H9 (cell line): ENCODE results near the gene FSTL4. TPM values are rescaled to one million over a fixed set of nuclear protein-coding genes. Genes with fewer than 3 reads are reported as not detected.

Source experiments
- DNase-seq: peaks from one replicate; pipeline ENCODE4 v3.0.0-alpha.2; 2017
- H2AFZ ChIP-seq: one replicate; pipeline ENCODE4 v1.6.1; 2013; ENCODE audit warnings: mild to moderate bottlenecking, low read length, control low read depth, moderate library complexity
- H2AK5ac ChIP-seq: 2 replicates; pipeline ENCODE4 v1.6.1; 2013; ENCODE audit warnings: low read length, control low read depth, mixed read lengths; ENCODE audit not compliant: insufficient read length
- H2BK120ac ChIP-seq: one replicate; pipeline ENCODE4 v1.6.1; 2013; ENCODE audit warnings: low read depth, mild to moderate bottlenecking, low read length, control low read depth, inconsistent platforms; ENCODE audit not compliant: poor library complexity, severe bottlenecking
- H2BK12ac ChIP-seq: 2 replicates; pipeline ENCODE4 v1.6.1; 2013; ENCODE audit warnings: low read length, control low read depth, mixed read lengths, low read depth; ENCODE audit not compliant: insufficient read length
- H2BK15ac ChIP-seq: 2 replicates; pipeline ENCODE4 v1.6.1; 2013; ENCODE audit warnings: low read depth, low read length, control low read depth
- H2BK20ac ChIP-seq: one replicate; pipeline ENCODE4 v1.6.1; 2013; ENCODE audit warnings: low read depth, mild to moderate bottlenecking, low read length, control low read depth, inconsistent platforms; ENCODE audit not compliant: poor library complexity, severe bottlenecking
- H2BK5ac ChIP-seq: 2 replicates; pipeline ENCODE4 v1.6.1; 2013; ENCODE audit warnings: low read length, control low read depth, mixed read lengths; ENCODE audit not compliant: insufficient read length
- H3K14ac ChIP-seq: 2 replicates; pipeline ENCODE4 v1.6.1; 2013; ENCODE audit warnings: low read length, control low read depth; ENCODE audit not compliant: insufficient read depth
- H3K18ac ChIP-seq: 2 replicates; pipeline ENCODE4 v1.6.1; 2013; ENCODE audit warnings: low read depth, mild to moderate bottlenecking, mixed read lengths, low read length, control low read depth; ENCODE audit not compliant: insufficient read length
- H3K23ac ChIP-seq: 2 replicates; pipeline ENCODE4 v1.6.1; 2013; ENCODE audit warnings: low read length, control low read depth, mixed read lengths, low read depth; ENCODE audit not compliant: insufficient read length
- H3K23me2 ChIP-seq: 2 replicates; pipeline ENCODE4 v1.6.1; 2013; ENCODE audit warnings: low read depth, mild to moderate bottlenecking, mixed read lengths, low read length, control low read depth; ENCODE audit not compliant: insufficient read length, poor library complexity, severe bottlenecking
- H3K27ac ChIP-seq: 2 replicates; pipeline ENCODE4 v1.5.1; 2013; ENCODE audit warnings: low read length, control low read depth, mixed read lengths, low read depth; ENCODE audit not compliant: insufficient read length
- H3K27me3 ChIP-seq: 2 replicates; pipeline ENCODE4 v1.6.1; 2013; ENCODE audit warnings: low read length, control low read depth, inconsistent platforms; ENCODE audit not compliant: insufficient read depth
- H3K4ac ChIP-seq: 2 replicates; pipeline ENCODE4 v1.6.1; 2013; ENCODE audit warnings: low read depth, mild to moderate bottlenecking, control low read depth, inconsistent platforms, low read length, moderate library complexity
- H3K4me1 ChIP-seq: 2 replicates; pipeline ENCODE4 v1.6.1; 2013; ENCODE audit warnings: low read length, control low read depth, inconsistent platforms; ENCODE audit not compliant: insufficient read depth
- H3K4me2 ChIP-seq: 2 replicates; pipeline ENCODE4 v1.6.1; 2013; ENCODE audit warnings: low read length, control low read depth, mixed read lengths; ENCODE audit not compliant: insufficient read length, insufficient read depth
- H3K56ac ChIP-seq: 2 replicates; pipeline ENCODE4 v1.6.1; 2013; ENCODE audit warnings: low read depth, mild to moderate bottlenecking, mixed read lengths, low read length, control low read depth; ENCODE audit not compliant: insufficient read length
- H3K79me1 ChIP-seq: 2 replicates; pipeline ENCODE4 v1.6.1; 2013; ENCODE audit warnings: low read depth, mild to moderate bottlenecking, moderate library complexity, low read length, control low read depth, inconsistent platforms; ENCODE audit not compliant: insufficient read depth, poor library complexity, severe bottlenecking
- H3K79me2 ChIP-seq: 2 replicates; pipeline ENCODE4 v1.6.1; 2013; ENCODE audit warnings: low read length, control low read depth, inconsistent platforms; ENCODE audit not compliant: insufficient read depth
- H3K9ac ChIP-seq: 2 replicates; pipeline ENCODE4 v1.6.1; 2013; ENCODE audit warnings: low read length, control low read depth, mixed read lengths; ENCODE audit not compliant: insufficient read length; ENCODE audit errors: extremely low read depth
- H3K9me3 ChIP-seq: one replicate; pipeline ENCODE4 v1.6.1; 2013; ENCODE audit warnings: low read depth, low read length, inconsistent platforms; ENCODE audit not compliant: control insufficient read depth
- H3T11ph ChIP-seq: one replicate; pipeline ENCODE4 v1.6.1; 2013; ENCODE audit warnings: mild to moderate bottlenecking, low read length, control low read depth, inconsistent platforms
- H4K20me1 ChIP-seq: one replicate; pipeline ENCODE4 v1.6.1; 2013; ENCODE audit not compliant: control insufficient read depth, insufficient read length, insufficient read depth
- H4K5ac ChIP-seq: 2 replicates; pipeline ENCODE4 v1.6.1; 2013; ENCODE audit warnings: low read depth, mild to moderate bottlenecking, mixed read lengths, low read length, control low read depth; ENCODE audit not compliant: insufficient read length
- H4K8ac ChIP-seq: replicated peaks from 2 replicates; pipeline ENCODE4 v1.6.1; 2013; ENCODE audit warnings: low read length, control low read depth, mixed read lengths, low read depth; ENCODE audit not compliant: insufficient read length
- H4K91ac ChIP-seq: 2 replicates; pipeline ENCODE4 v1.6.1; 2013; ENCODE audit warnings: low read depth, mild to moderate bottlenecking, moderate library complexity, mixed read lengths, low read length, control low read depth; ENCODE audit not compliant: insufficient read length
- H3K27ac Mint-ChIP-seq, 3 experiments: 2 replicates in 2 of 3; 3 replicates in 1 of 3; pipeline ENCODE4 v1.8.0; 2020 to 2021; ENCODE audit warnings: mixed read lengths in 3 of 3, mild to moderate bottlenecking in 1 of 3, moderate library complexity in 1 of 3
- H3K27me3 Mint-ChIP-seq: 2 replicates; pipeline ENCODE4 v1.8.0; 2021; ENCODE audit warnings: low read depth, mild to moderate bottlenecking, moderate library complexity, mixed read lengths
- H3K36me3 Mint-ChIP-seq, 3 experiments: 2 replicates in 2 of 3; 3 replicates in 1 of 3; pipeline ENCODE4 v1.8.0; 2020 to 2021; ENCODE audit warnings: low read depth in 3 of 3, mixed read lengths in 3 of 3; ENCODE audit not compliant: insufficient read depth in 1 of 3
- H3K4me1 Mint-ChIP-seq, 2 experiments: 2 replicates each; pipeline ENCODE4 v1.8.0; 2020; ENCODE audit warnings: mixed read lengths in 2 of 2
- H3K4me3 Mint-ChIP-seq, 2 experiments: 2 replicates in 1 of 2; 3 replicates in 1 of 2; pipeline ENCODE4 v1.8.0; 2020 to 2021; ENCODE audit warnings: mild to moderate bottlenecking in 2 of 2, mixed read lengths in 2 of 2, moderate library complexity in 1 of 2
- H3K9me3 Mint-ChIP-seq, 2 experiments: 2 replicates in 1 of 2; 3 replicates in 1 of 2; pipeline ENCODE4 v1.8.0; 2020; ENCODE audit warnings: mild to moderate bottlenecking in 2 of 2, mixed read lengths in 2 of 2, moderate library complexity in 1 of 2
- CTCF ChIP-seq: fragments of 200-600 bp; sonication (generic); conservative IDR thresholded peaks from 3 replicates; pipeline ENCODE4 v1.8.0; 2021; ENCODE audit warnings: antibody characterized with exemption, mild to moderate bottlenecking
- WGBS: extraction: QIAGEN DNeasy Blood & Tissue Kit; methylation state at CpG from one replicate; pipeline ENCODE4 v1.1.7; 2013; ENCODE audit warnings: missing lambda C conversion rate, low lambda C conversion rate, mixed read lengths; ENCODE audit not compliant: insufficient read length; ENCODE audit errors: extremely low coverage; 5-methylcytosine and 5-hydroxymethylcytosine counted together
- total RNA-seq: library from RNA; stranded (reverse); gene quantifications from 2 replicates; pipeline ENCODE4 v1.2.1, GENCODE V29; 2021

FSTL4 gene
- total RNA-seq, 1 experiment from 2014 or later: 5.7 TPM

- H3K4me1 ChIP-seq: no peaks in the 10 kb centered on the region
- H2AK5ac ChIP-seq: no peak overlapping the region
- H3K14ac ChIP-seq: no peak overlapping the region
- H3K9ac ChIP-seq: no peak overlapping the region
- no peaks in the 10 kb centered on the region for H3K4me1 Mint-ChIP-seq
- H3K4me3 Mint-ChIP-seq: no peak overlapping the region
- no peaks in the 10 kb centered on the region for H3K23me2 ChIP-seq
- no peak overlapping the region for H3K27ac ChIP-seq
- H2AFZ ChIP-seq: no peak overlapping the region
- no peak overlapping the region for H3T11ph ChIP-seq
- H2BK120ac ChIP-seq: no peak overlapping the region
- no peak overlapping the region for H3K4ac ChIP-seq
- H3K56ac ChIP-seq: no peak overlapping the region
- H2BK12ac ChIP-seq: no peak overlapping the region
- H3K36me3 Mint-ChIP-seq: peaks cover 2 to 5% (median 4%) of the 10 kb centered on the region in 3 experiments; a peak in 5 of 7 replicates
- no peak overlapping the region for H3K23ac ChIP-seq
- no peak for TF ChIP-seq CTCF
- H3K79me1 ChIP-seq: no peaks in the 10 kb centered on the region
- no peaks in the 10 kb centered on the region for H3K9me3 ChIP-seq
- no peak overlapping the region for H4K5ac ChIP-seq
- DNase-seq: no peak
- no CpG with 5 or more reads among the region's 4 CpGs for WGBS
- no peaks in the 10 kb centered on the region for H3K79me2 ChIP-seq
- no peak overlapping the region for H4K91ac ChIP-seq
- H4K8ac ChIP-seq: no peak overlapping the region
- peaks cover 4% of the 10 kb centered on the region; the same call in 1 of the 2 replicates for H3K27me3 Mint-ChIP-seq
- H3K4me2 ChIP-seq: no peak overlapping the region
- no peak overlapping the region for H2BK20ac ChIP-seq
- H4K20me1 ChIP-seq: no peaks in the 10 kb centered on the region
- no peak overlapping the region for H3K27ac Mint-ChIP-seq
- H3K18ac ChIP-seq: no peak overlapping the region
- no peak overlapping the region for H2BK5ac ChIP-seq
- no peak overlapping the region for H2BK15ac ChIP-seq
- no peaks in the 10 kb centered on the region for H3K27me3 ChIP-seq
- H3K9me3 Mint-ChIP-seq: peaks cover 5% of the 10 kb centered on the region in 2 experiments; a peak in 3 of 5 replicates
Measured at GRCh38 chr5:133242221-133242835, 370.0 kb downstream of the FSTL4 start.
